Measurements from ENCODE around the gene ARHGEF7. TPM values are rescaled to one million over a fixed set of nuclear protein-coding genes. Genes with fewer than 3 reads are reported as not detected.

ARHGEF7 gene
- total RNA-seq, 2 donors from 2014 or later: 49.5 to 53.5 TPM

DNA sequence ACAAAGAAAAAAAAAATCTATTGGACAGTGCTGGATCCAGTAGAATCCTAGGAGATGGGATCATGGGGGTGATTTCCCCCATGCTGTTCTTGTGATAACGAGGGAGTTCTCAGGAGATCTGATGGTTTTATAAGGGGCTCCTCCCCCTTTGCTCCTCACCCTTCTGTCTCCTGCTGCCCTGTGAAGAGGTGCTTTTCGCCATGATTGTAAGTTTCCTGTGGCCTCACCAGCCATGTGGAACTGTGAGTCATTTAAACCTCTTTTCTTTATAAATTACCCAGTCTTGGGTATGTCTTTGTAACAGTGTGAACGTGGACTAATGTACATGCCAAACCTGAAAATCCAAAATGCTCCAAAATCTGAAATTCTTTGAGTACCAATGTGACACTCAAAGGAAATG lies 45.5 kb downstream of the ARHGEF7 start:
- Mint-ChIP-seq H3K4me3 (no peak overlapping the region), H3K36me3 (ENCODE audit: low read depth) (peaks cover 24% of the 10 kb centered on the region), H3K27ac (no peak overlapping the region), H3K4me1 (peaks cover 3% of the 10 kb centered on the region), H3K27me3 (ENCODE audit: insufficient read depth) (no peaks in the 10 kb centered on the region), H3K9me3 (no peaks in the 10 kb centered on the region)
- no peak for TF ChIP-seq CTCF (conservative IDR thresholded peaks at IDR 0.05)
- no peak for DNase-seq
- H3K27me3 ChIP-seq (ENCODE audit: control insufficient read depth, insufficient read depth, low read length, poor library complexity, severe bottlenecking): no peaks in the 10 kb centered on the region
- no peak overlapping the region for H3K9ac ChIP-seq (ENCODE audit: extremely low read depth, low read length, poor library complexity, severe bottlenecking)
- no peaks in the 10 kb centered on the region for H3K4me1 ChIP-seq (ENCODE audit: control insufficient read depth, insufficient read depth, low read length)
- H3K36me3 ChIP-seq (ENCODE audit: control insufficient read depth, insufficient read depth, low read length): peaks cover 46% of the 10 kb centered on the region
- H3K27ac ChIP-seq (ENCODE audit: low read depth, low read length): no peak overlapping the region
- H3K4me3 ChIP-seq (ENCODE audit: low read length): no peak overlapping the region
- no peaks in the 10 kb centered on the region for H3K9me3 ChIP-seq (ENCODE audit: control insufficient read depth, low read length)
- 96 to 97% methylated on average over 3 of the region's 3 CpGs for WGBS, 2 experiments (ENCODE audit: insufficient coverage in 1 of 2, insufficient read length in 1 of 2)

GRCh38 chr13:111161601-111162600 lies 46.8 kb downstream of the ARHGEF7 start:
- no peaks in the 10 kb centered on the region for H3K9me3 Mint-ChIP-seq
- no peaks in the 10 kb centered on the region for H3K27me3 Mint-ChIP-seq (ENCODE audit: insufficient read depth)
- H3K9ac ChIP-seq (ENCODE audit: extremely low read depth, low read length, poor library complexity, severe bottlenecking): no peak overlapping the region
- no peak for DNase-seq
- H3K27ac ChIP-seq (ENCODE audit: low read depth, low read length): no peak overlapping the region
- H3K4me1 ChIP-seq (ENCODE audit: control insufficient read depth, insufficient read depth, low read length): no peaks in the 10 kb centered on the region
- H3K4me3 Mint-ChIP-seq: no peak overlapping the region
- no peak for TF ChIP-seq CTCF (conservative IDR thresholded peaks at IDR 0.05)
- H3K36me3 ChIP-seq (ENCODE audit: control insufficient read depth, insufficient read depth, low read length): peaks cover 46% of the 10 kb centered on the region
- H3K4me1 Mint-ChIP-seq: peaks cover 4% of the 10 kb centered on the region
- no peak overlapping the region for H3K27ac Mint-ChIP-seq
- peaks cover 27% of the 10 kb centered on the region for H3K36me3 Mint-ChIP-seq (ENCODE audit: low read depth)
- WGBS, 2 experiments (ENCODE audit: insufficient coverage in 1 of 2, insufficient read length in 1 of 2): 100% methylated on average over 1 to 4 of the region's 5 CpGs
- H3K9me3 ChIP-seq (ENCODE audit: control insufficient read depth, low read length): no peaks in the 10 kb centered on the region
- H3K27me3 ChIP-seq (ENCODE audit: control insufficient read depth, insufficient read depth, low read length, poor library complexity, severe bottlenecking): no peaks in the 10 kb centered on the region
- no peak overlapping the region for H3K4me3 ChIP-seq (ENCODE audit: low read length)

DNA sequence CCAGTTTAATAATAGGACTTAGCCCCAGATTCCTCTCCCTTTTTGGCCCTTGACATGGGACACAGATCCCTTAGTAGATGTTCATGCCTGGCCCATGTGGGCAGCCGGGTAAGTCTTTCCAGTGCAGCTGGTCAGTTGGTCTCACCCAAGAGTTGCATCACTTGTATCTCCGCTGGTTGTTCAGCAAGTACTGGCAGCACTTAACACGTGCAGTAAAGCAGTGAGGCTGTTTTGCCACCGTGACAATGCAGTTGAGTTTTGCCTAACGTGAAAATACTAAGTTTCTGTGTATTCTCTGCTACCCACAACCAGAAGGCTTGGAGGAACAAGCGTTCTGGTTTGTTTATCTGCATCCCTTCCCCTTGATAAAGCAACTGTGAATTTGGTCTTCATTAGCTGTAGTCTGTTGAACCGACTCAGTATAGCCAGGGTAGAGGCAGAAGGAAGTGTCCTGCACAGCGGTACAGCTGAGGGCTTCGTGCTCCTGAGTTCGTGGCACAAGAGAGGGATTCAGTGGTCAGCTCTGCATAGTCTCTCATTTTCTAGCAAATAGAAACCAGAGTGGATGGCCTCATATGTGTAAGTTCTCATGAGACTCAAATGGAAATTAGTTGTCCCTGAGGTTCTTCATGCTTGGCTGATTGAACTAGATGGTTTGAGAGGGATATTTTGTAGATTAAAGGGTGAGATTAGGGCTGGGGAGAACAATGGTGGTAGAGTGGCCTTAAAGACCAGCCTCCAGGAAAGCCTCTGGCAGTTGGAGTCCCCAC lies 50.3 kb downstream of the ARHGEF7 start:
- no peaks in the 10 kb centered on the region for H3K4me1 ChIP-seq (ENCODE audit: control insufficient read depth, insufficient read depth, low read length)
- Mint-ChIP-seq H3K36me3 (ENCODE audit: low read depth) (peaks cover 32% of the 10 kb centered on the region), H3K9me3 (peaks cover 7% of the 10 kb centered on the region), H3K4me3 (no peak overlapping the region), H3K4me1 (peaks cover 4% of the 10 kb centered on the region), H3K27me3 (ENCODE audit: insufficient read depth) (no peaks in the 10 kb centered on the region), H3K27ac (no peak overlapping the region)
- TF ChIP-seq CTCF (conservative IDR thresholded peaks at IDR 0.05): no peak
- H3K9ac ChIP-seq (ENCODE audit: extremely low read depth, low read length, poor library complexity, severe bottlenecking): no peak overlapping the region
- H3K4me3 ChIP-seq (ENCODE audit: low read length): no peak overlapping the region
- H3K9me3 ChIP-seq (ENCODE audit: control insufficient read depth, low read length): no peaks in the 10 kb centered on the region
- 94 to 96% methylated on average over 10 of the region's 10 CpGs for WGBS, 2 experiments (ENCODE audit: insufficient coverage in 1 of 2, insufficient read length in 1 of 2)
- no peak for DNase-seq
- H3K27me3 ChIP-seq (ENCODE audit: control insufficient read depth, insufficient read depth, low read length, poor library complexity, severe bottlenecking): no peaks in the 10 kb centered on the region
- H3K27ac ChIP-seq (ENCODE audit: low read depth, low read length): no peak overlapping the region
- H3K36me3 ChIP-seq (ENCODE audit: control insufficient read depth, insufficient read depth, low read length): peaks cover 48% of the 10 kb centered on the region
